KMS-11 (cell line): ENCODE measurements around the gene MAD2L2.

Experiments
- H2AFZ ChIP-seq: fragments of 200-600 bp; sonication (generic); 2 replicates; pipeline ENCODE4 v1.6.1; 2016; ENCODE audit warnings: antibody characterized with exemption, mixed run types, low read depth
- H3K27ac ChIP-seq: fragments of 200-600 bp; sonication (generic); 2 replicates; pipeline ENCODE4 v1.6.1; 2016; ENCODE audit warnings: mild to moderate bottlenecking, mixed run types
- H3K27me3 ChIP-seq: fragments of 200-600 bp; sonication (generic); 2 replicates; pipeline ENCODE4 v1.6.1; 2017; ENCODE audit warnings: mild to moderate bottlenecking, low read depth, mixed run types, moderate library complexity; ENCODE audit not compliant: insufficient read depth
- H3K36me3 ChIP-seq: fragments of 200-600 bp; sonication (generic); 2 replicates; pipeline ENCODE4 v1.6.1; 2017; ENCODE audit warnings: mild to moderate bottlenecking, mixed run types; ENCODE audit not compliant: insufficient read depth
- H3K4me1 ChIP-seq: fragments of 200-600 bp; sonication (generic); 2 replicates; pipeline ENCODE4 v1.6.1; 2016; ENCODE audit warnings: mild to moderate bottlenecking, low read depth, mixed run types; ENCODE audit not compliant: poor library complexity, severe bottlenecking
- H3K4me2 ChIP-seq: fragments of 200-600 bp; sonication (generic); 2 replicates; pipeline ENCODE4 v1.7.0; 2016; ENCODE audit warnings: mild to moderate bottlenecking, mixed run types
- H3K4me3 ChIP-seq: fragments of 200-600 bp; sonication (generic); IDR thresholded peaks from 2 replicates; pipeline ENCODE4 v1.6.1; 2017; ENCODE audit warnings: low read depth, low read length, mixed read lengths; ENCODE audit not compliant: insufficient read depth
- H3K79me2 ChIP-seq: fragments of 200-600 bp; sonication (generic); 2 replicates; pipeline ENCODE4 v1.6.1; 2016; ENCODE audit warnings: low read depth, mixed run types; ENCODE audit not compliant: insufficient read depth
- H3K9ac ChIP-seq: fragments of 200-600 bp; sonication (generic); 2 replicates; pipeline ENCODE4 v1.6.1; 2016; ENCODE audit warnings: mild to moderate bottlenecking, mixed run types
- H4K20me1 ChIP-seq: fragments of 200-600 bp; sonication (generic); 2 replicates; pipeline ENCODE4 v1.6.1; 2016; ENCODE audit warnings: mild to moderate bottlenecking, mixed run types; ENCODE audit not compliant: insufficient read depth
- CTCF ChIP-seq: fragments of 200-600 bp; sonication (generic); conservative IDR thresholded peaks from 2 replicates; pipeline ENCODE4 v1.6.1; 2017; ENCODE audit warnings: low read depth, mild to moderate bottlenecking, antibody characterized with exemption, low read length, moderate library complexity, mixed read lengths

MAD2L2 gene

GRCh38 chr1:11640944-11641343, 40.0 kb downstream of the MAD2L2 start:
- H3K4me2 ChIP-seq: no peak overlapping the region
- H3K9ac ChIP-seq: no peak overlapping the region
- peaks cover 38% of the 10 kb centered on the region for H3K27me3 ChIP-seq
- H3K36me3 ChIP-seq: no peaks in the 10 kb centered on the region
- H3K79me2 ChIP-seq: no peaks in the 10 kb centered on the region
- TF ChIP-seq CTCF: no peak
- H4K20me1 ChIP-seq: no peaks in the 10 kb centered on the region
- H2AFZ ChIP-seq: no peak overlapping the region
- H3K4me3 ChIP-seq: no peak overlapping the region
- no peak overlapping the region for H3K27ac ChIP-seq
- H3K4me1 ChIP-seq: no peaks in the 10 kb centered on the region

GRCh38 chr1:11640101-11640500, 40.8 kb downstream of the MAD2L2 start:
- no peaks in the 10 kb centered on the region for H4K20me1 ChIP-seq
- no peak overlapping the region for H3K27ac ChIP-seq
- H2AFZ ChIP-seq: no peak overlapping the region
- H3K4me3 ChIP-seq: no peak overlapping the region
- H3K4me1 ChIP-seq: no peaks in the 10 kb centered on the region
- no peak overlapping the region for H3K9ac ChIP-seq
- no peak for TF ChIP-seq CTCF
- H3K36me3 ChIP-seq: no peaks in the 10 kb centered on the region
- no peaks in the 10 kb centered on the region for H3K79me2 ChIP-seq
- H3K4me2 ChIP-seq: no peak overlapping the region
- H3K27me3 ChIP-seq: peaks cover 38% of the 10 kb centered on the region

- H3K27me3 ChIP-seq: peaks cover 45% of the 10 kb centered on the region
- H3K4me2 ChIP-seq: no peak overlapping the region
- no peaks in the 10 kb centered on the region for H3K79me2 ChIP-seq
- H3K4me1 ChIP-seq: no peaks in the 10 kb centered on the region
- H3K4me3 ChIP-seq: no peak overlapping the region
- H2AFZ ChIP-seq: no peak overlapping the region
- no peak for TF ChIP-seq CTCF
- H3K9ac ChIP-seq: no peak overlapping the region
- H3K36me3 ChIP-seq: no peaks in the 10 kb centered on the region
- no peaks in the 10 kb centered on the region for H4K20me1 ChIP-seq
- H3K27ac ChIP-seq: no peak overlapping the region
Measured at GRCh38 chr1:11639372-11639771, 41.6 kb downstream of the MAD2L2 start.

DNA sequence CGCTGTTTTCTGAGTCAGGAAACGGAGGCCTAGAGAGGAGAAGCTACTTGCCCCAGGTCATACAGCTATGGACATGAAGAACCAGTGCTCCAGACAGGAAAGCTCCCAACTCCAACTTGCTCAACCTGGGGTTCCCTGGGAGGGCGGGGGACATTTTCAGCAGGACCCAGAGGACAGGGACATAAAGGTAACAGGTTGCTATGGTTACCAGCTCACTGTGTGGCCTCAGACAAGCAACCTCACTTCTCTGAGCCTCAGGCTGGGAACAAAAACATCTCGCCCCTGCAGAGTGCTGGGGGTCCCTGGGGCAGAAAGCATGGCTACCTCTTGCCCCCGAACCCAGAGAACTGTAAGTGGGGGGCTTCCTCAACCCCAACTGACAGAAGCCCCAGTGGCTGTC, 42.8 kb downstream of the MAD2L2 start:
- Histone ChIP-seq H2AFZ (no peak overlapping the region), H3K27me3 (peaks cover 58% of the 10 kb centered on the region), H3K9ac (no peak overlapping the region), H3K36me3 (no peaks in the 10 kb centered on the region), H3K27ac (no peak overlapping the region), H3K79me2 (no peaks in the 10 kb centered on the region), H4K20me1 (no peaks in the 10 kb centered on the region), H3K4me3 (no peak overlapping the region), H3K4me2 (no peak overlapping the region), H3K4me1 (no peaks in the 10 kb centered on the region)
- no peak for TF ChIP-seq CTCF
